Fibroblast of lung (primary cell): ENCODE data around the gene PCBP3. TPM values are rescaled to one million over a fixed set of nuclear protein-coding genes. Genes with fewer than 3 reads are reported as not detected.

Experiments
- DNase-seq, 2 donors: peaks; one replicate each; pipeline versions ENCODE4 v3.0.0 to v3.0.0-alpha.2; 2010; ENCODE audit warnings: low read depth in 2 of 2
- H2AFZ ChIP-seq: 2 replicates; pipeline ENCODE4 v1.5.1; 2012; ENCODE audit warnings: low read length, control low read depth, inconsistent platforms
- H3K27ac ChIP-seq: 2 replicates; pipeline ENCODE4 v1.5.1; 2011; ENCODE audit warnings: low read length, control low read depth; ENCODE audit not compliant: insufficient read depth
- H3K27me3 ChIP-seq: 2 replicates; pipeline ENCODE4 v1.5.1; 2011; ENCODE audit warnings: mild to moderate bottlenecking, low read length; ENCODE audit not compliant: control insufficient read depth, insufficient read depth
- H3K36me3 ChIP-seq: 2 replicates; pipeline ENCODE4 v1.5.1; 2011; ENCODE audit warnings: low read length; ENCODE audit not compliant: control insufficient read depth, insufficient read depth
- H3K4me1 ChIP-seq: 2 replicates; pipeline ENCODE4 v1.5.1; 2011; ENCODE audit warnings: low read length; ENCODE audit not compliant: control insufficient read depth, insufficient read depth; ENCODE audit errors: extremely low read depth
- H3K4me2 ChIP-seq: 2 replicates; pipeline ENCODE4 v1.5.1; 2011; ENCODE audit warnings: low read length, control low read depth; ENCODE audit not compliant: insufficient read depth; ENCODE audit errors: extremely low read depth
- H3K4me3 ChIP-seq, 4 experiments: fragments of 200-600 bp in 1 of 4; sonication (generic) in 1 of 4; replicated peaks in 1 of 4; 2 replicates each; pipeline ENCODE4 v1.5.1; 2011 to 2016; ENCODE audit warnings: low read length in 4 of 4, low read depth in 3 of 4, mild to moderate bottlenecking in 3 of 4, control low read depth in 2 of 4, inconsistent platforms in 1 of 4, mixed read lengths in 1 of 4; ENCODE audit not compliant: insufficient read depth in 1 of 4; ENCODE audit errors: control extremely low read depth in 1 of 4
- H3K79me2 ChIP-seq: 2 replicates; pipeline ENCODE4 v1.5.1; 2012; ENCODE audit warnings: mild to moderate bottlenecking, low read length, inconsistent platforms; ENCODE audit not compliant: control insufficient read depth, insufficient read depth
- H3K9ac ChIP-seq: 2 replicates; pipeline ENCODE4 v1.5.1; 2011; ENCODE audit warnings: mild to moderate bottlenecking, low read length, control low read depth; ENCODE audit not compliant: insufficient read depth
- H3K9me3 ChIP-seq: 2 replicates; pipeline ENCODE4 v1.5.1; 2012; ENCODE audit warnings: low read depth, low read length; ENCODE audit not compliant: control insufficient read depth, insufficient read depth
- H4K20me1 ChIP-seq: 2 replicates; pipeline ENCODE4 v1.5.1; 2011; ENCODE audit warnings: low read length; ENCODE audit not compliant: control insufficient read depth, insufficient read depth; ENCODE audit errors: extremely low read depth
- EZH2 ChIP-seq: IDR thresholded peaks from 2 replicates; pipeline ENCODE4 v1.5.1; 2012; ENCODE audit warnings: low read length, control low read depth, mild to moderate bottlenecking; ENCODE audit errors: missing control alignments
- polyA plus RNA-seq, 2 donors: library from polyadenylated mRNA; depleted of rRNA in 1 of 2; stranded (reverse) in 1 of 2; unstranded in 1 of 2; fragments of >200 nt; gene quantifications; 2 replicates each; pipeline ENCODE4 v1.2.1, GENCODE V29; 2011 to 2012; ENCODE audit warnings: missing spikeins in 1 of 2
- total RNA-seq: library from RNA; depleted of rRNA; stranded (reverse); fragments of >200 nt; gene quantifications from 2 replicates; pipeline ENCODE4 v1.2.1, GENCODE V29; 2014
- TF ChIP-seq, protein P1 (sequence below), 2 donors: IDR thresholded peaks in 1 of 2; conservative IDR thresholded peaks in 1 of 2; 1 replicate in 1 of 2; 2 replicates in 1 of 2; pipeline ENCODE4 v1.5.1; 2011 to 2012; ENCODE audit warnings: low read length in 2 of 2, control low read depth in 1 of 2, inconsistent platforms in 1 of 2, low read depth in 1 of 2, mild to moderate bottlenecking in 1 of 2

The PCBP3 gene
- total and polyA plus RNA-seq, 2 donors (not counting 1 experiment from before 2014, with no cell fraction given), result 0.51 to 1.7 TPM

GRCh38 chr21:45803618-45804340 is 160.3 kb downstream of the PCBP3 start:
- Histone ChIP-seq H3K27me3 (no peaks in the 10 kb centered on the region), H3K4me2 (no peak overlapping the region), H3K79me2 (no peaks in the 10 kb centered on the region), H4K20me1 (no peaks in the 10 kb centered on the region), H3K27ac (no peak overlapping the region), H3K4me1 (no peaks in the 10 kb centered on the region), H3K36me3 (no peaks in the 10 kb centered on the region), H3K4me3 (no peak overlapping the region), H3K9me3 (no peaks in the 10 kb centered on the region), H2AFZ (no peak overlapping the region), H3K9ac (no peak overlapping the region)
- TF ChIP-seq, protein P1, sequence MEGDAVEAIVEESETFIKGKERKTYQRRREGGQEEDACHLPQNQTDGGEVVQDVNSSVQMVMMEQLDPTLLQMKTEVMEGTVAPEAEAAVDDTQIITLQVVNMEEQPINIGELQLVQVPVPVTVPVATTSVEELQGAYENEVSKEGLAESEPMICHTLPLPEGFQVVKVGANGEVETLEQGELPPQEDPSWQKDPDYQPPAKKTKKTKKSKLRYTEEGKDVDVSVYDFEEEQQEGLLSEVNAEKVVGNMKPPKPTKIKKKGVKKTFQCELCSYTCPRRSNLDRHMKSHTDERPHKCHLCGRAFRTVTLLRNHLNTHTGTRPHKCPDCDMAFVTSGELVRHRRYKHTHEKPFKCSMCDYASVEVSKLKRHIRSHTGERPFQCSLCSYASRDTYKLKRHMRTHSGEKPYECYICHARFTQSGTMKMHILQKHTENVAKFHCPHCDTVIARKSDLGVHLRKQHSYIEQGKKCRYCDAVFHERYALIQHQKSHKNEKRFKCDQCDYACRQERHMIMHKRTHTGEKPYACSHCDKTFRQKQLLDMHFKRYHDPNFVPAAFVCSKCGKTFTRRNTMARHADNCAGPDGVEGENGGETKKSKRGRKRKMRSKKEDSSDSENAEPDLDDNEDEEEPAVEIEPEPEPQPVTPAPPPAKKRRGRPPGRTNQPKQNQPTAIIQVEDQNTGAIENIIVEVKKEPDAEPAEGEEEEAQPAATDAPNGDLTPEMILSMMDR (conservative IDR thresholded peaks at IDR 0.05 in 1 of 2, IDR thresholded peaks at IDR 0.05 in 1 of 2; ENCODE audit: low read depth in 1 of 2, low read length in 2 of 2), result no peak
- no peak for TF ChIP-seq EZH2
- no peak for DNase-seq

DNA sequence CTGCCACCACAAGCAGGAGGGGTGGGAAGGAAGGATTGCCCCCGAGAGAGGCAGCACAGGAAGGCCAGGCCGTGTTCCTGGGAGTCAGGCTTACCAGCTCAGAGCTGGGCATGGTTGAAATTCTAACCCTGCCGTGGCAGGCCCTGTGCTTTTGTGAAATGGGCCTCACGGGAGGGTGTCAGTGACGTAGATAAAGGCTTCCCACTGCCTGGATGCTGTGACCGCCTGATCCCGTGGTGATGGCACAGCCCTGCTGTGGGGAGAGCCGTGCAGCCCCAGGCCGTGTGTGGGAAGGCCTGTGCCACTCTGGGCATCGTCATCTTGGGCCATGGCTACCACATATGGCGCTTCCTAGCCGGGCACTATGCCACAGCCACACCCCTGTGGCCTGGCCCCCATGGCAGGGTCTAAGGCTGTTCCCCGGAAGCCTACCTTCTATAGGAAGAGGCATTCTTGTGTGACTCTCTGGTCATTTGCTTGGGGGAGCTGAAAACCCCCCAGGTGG is 161.3 kb downstream of the PCBP3 start:
- H3K4me3 ChIP-seq, result no peak overlapping the region
- H3K9me3 ChIP-seq, result no peaks in the 10 kb centered on the region
- H3K27ac ChIP-seq, result no peak overlapping the region
- no peak for DNase-seq
- H2AFZ ChIP-seq, result no peak overlapping the region
- H3K4me1 ChIP-seq, result no peaks in the 10 kb centered on the region
- H3K27me3 ChIP-seq, result no peaks in the 10 kb centered on the region
- H3K79me2 ChIP-seq, result no peaks in the 10 kb centered on the region
- no peaks in the 10 kb centered on the region for H3K36me3 ChIP-seq
- H4K20me1 ChIP-seq, result no peaks in the 10 kb centered on the region
- H3K9ac ChIP-seq, result no peak overlapping the region
- no peak for TF ChIP-seq EZH2
- TF ChIP-seq, protein P1 (conservative IDR thresholded peaks at IDR 0.05 in 1 of 2, IDR thresholded peaks at IDR 0.05 in 1 of 2; ENCODE audit: low read depth in 1 of 2, low read length in 2 of 2), result no peak
- H3K4me2 ChIP-seq, result no peak overlapping the region

- no peak for TF ChIP-seq EZH2
- TF ChIP-seq, protein P1 (conservative IDR thresholded peaks at IDR 0.05 in 1 of 2, IDR thresholded peaks at IDR 0.05 in 1 of 2; ENCODE audit: low read depth in 1 of 2, low read length in 2 of 2), result no peak
- no peaks in the 10 kb centered on the region for H3K36me3 ChIP-seq
Measured at GRCh38 chr21:45805321-45805720, 161.8 kb downstream of the PCBP3 start.

More at GRCh38 chr21:45805321-45805720, 161.8 kb downstream of the PCBP3 start:
- Histone ChIP-seq H3K27me3 (no peaks in the 10 kb centered on the region), H3K79me2 (no peaks in the 10 kb centered on the region), H4K20me1 (no peaks in the 10 kb centered on the region), H3K4me1 (no peaks in the 10 kb centered on the region), H3K4me3 (no peak overlapping the region), H3K27ac (no peak overlapping the region), H3K9me3 (no peaks in the 10 kb centered on the region), H2AFZ (no peak overlapping the region), H3K4me2 (no peak overlapping the region), H3K9ac (no peak overlapping the region)
- DNase-seq, result no peak
